Thoracic aorta (tissue), 2 donors: ENCODE data around the gene ITPRIPL2. TPM values are rescaled to one million over a fixed set of nuclear protein-coding genes. Genes with fewer than 3 reads are reported as not detected.

Experiments
- ATAC-seq: fragments of 150-250 bp; one replicate; pipeline ENCODE4 v1.8.0; 2017; ENCODE audit warnings: low read depth; ENCODE audit not compliant: insufficient number of reproducible peaks, low FRiP score
- DNase-seq: peaks from one replicate; pipeline ENCODE4 v3.0.0-alpha.2; 2020; ENCODE audit warnings: low spot score
- H3K27ac ChIP-seq, 2 donors: fragments of 200-600 bp; sonication (generic); 1 replicate in 1 of 2; 2 replicates in 1 of 2; pipeline ENCODE4 v1.5.1; 2016; ENCODE audit warnings: mild to moderate bottlenecking in 2 of 2, moderate library complexity in 2 of 2
- H3K27me3 ChIP-seq: fragments of 200-600 bp; sonication (generic); replicated peaks from 2 replicates; pipeline ENCODE4 v1.6.0; 2016; ENCODE audit warnings: mild to moderate bottlenecking; ENCODE audit not compliant: insufficient read depth
- H3K36me3 ChIP-seq: fragments of 200-600 bp; sonication (generic); one replicate; pipeline ENCODE4 v1.5.1; 2016
- H3K4me1 ChIP-seq, 2 donors: fragments of 200-600 bp; sonication (generic); 1 replicate in 1 of 2; 2 replicates in 1 of 2; pipeline versions ENCODE4 v1.5.1 to v1.6.0; 2016; ENCODE audit warnings: low read depth in 2 of 2, mild to moderate bottlenecking in 1 of 2; ENCODE audit not compliant: control insufficient read depth in 1 of 2
- H3K4me3 ChIP-seq: fragments of 200-600 bp; sonication (generic); 2 replicates; pipeline ENCODE4 v1.5.1; 2016; ENCODE audit warnings: mild to moderate bottlenecking
- H3K9me3 ChIP-seq: fragments of 200-600 bp; sonication (generic); 2 replicates; pipeline ENCODE4 v1.5.1; 2016
- total RNA-seq, 2 donors: library from RNA; depleted of rRNA; stranded (reverse); fragments of >200 nt; gene quantifications; one replicate each; pipeline versions ENCODE4 v1.1.0 to v1.2.3, GENCODE V29; 2016
- TF ChIP-seq, protein P1 (sequence below): fragments of 200-600 bp; sonication (generic); IDR thresholded peaks from one replicate; pipeline ENCODE4 v1.5.1; 2019; ENCODE audit warnings: antibody characterized with exemption

ITPRIPL2 gene
- total RNA-seq, 2 donors from 2014 or later, result 113 to 118 TPM

DNA sequence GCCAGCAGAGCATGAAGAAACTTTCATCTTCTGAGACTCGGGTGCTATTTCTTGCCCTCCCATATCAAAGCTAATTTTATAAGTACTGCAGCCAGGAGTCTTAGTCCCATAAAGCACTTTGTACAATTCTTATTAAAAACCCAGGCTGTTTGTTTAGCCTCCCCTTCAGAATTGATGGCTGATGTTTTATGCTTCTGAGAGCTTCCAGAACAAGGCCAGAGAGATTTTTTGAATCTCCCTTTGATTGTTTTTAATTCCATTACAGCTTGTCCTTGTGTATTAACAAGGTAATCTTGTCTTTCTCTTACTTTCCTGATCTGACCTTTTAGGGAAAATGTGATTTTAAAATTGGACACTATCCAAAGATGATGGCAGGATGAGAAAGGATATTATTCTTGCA is 30.1 kb upstream of the ITPRIPL2 start:
- peaks cover 6% of the 10 kb centered on the region for H3K36me3 ChIP-seq
- no peak overlapping the region for H3K4me3 ChIP-seq
- no peak overlapping the region for H3K27ac ChIP-seq
- DNase-seq (no peak), ATAC-seq (no peak)
- H3K4me1 ChIP-seq, result peaks cover 0 to 9% of the 10 kb centered on the region in 2 donors
- H3K27me3 ChIP-seq, result no peaks in the 10 kb centered on the region
- no peaks in the 10 kb centered on the region for H3K9me3 ChIP-seq
- TF ChIP-seq, protein P1, sequence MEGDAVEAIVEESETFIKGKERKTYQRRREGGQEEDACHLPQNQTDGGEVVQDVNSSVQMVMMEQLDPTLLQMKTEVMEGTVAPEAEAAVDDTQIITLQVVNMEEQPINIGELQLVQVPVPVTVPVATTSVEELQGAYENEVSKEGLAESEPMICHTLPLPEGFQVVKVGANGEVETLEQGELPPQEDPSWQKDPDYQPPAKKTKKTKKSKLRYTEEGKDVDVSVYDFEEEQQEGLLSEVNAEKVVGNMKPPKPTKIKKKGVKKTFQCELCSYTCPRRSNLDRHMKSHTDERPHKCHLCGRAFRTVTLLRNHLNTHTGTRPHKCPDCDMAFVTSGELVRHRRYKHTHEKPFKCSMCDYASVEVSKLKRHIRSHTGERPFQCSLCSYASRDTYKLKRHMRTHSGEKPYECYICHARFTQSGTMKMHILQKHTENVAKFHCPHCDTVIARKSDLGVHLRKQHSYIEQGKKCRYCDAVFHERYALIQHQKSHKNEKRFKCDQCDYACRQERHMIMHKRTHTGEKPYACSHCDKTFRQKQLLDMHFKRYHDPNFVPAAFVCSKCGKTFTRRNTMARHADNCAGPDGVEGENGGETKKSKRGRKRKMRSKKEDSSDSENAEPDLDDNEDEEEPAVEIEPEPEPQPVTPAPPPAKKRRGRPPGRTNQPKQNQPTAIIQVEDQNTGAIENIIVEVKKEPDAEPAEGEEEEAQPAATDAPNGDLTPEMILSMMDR, result no peak

- H3K27me3 ChIP-seq, result no peaks in the 10 kb centered on the region
- DNase-seq (no peak), ATAC-seq (no peak)
- H3K4me3 ChIP-seq, result no peak overlapping the region
- peaks cover 0 to 9% of the 10 kb centered on the region in 2 donors for H3K4me1 ChIP-seq
- TF ChIP-seq, protein P1, result no peak
- H3K36me3 ChIP-seq, result peaks cover 6% of the 10 kb centered on the region
- H3K9me3 ChIP-seq, result no peaks in the 10 kb centered on the region
- H3K27ac ChIP-seq, result no peak overlapping the region
Measured at GRCh38 chr16:19084139-19084538, 29.6 kb upstream of the ITPRIPL2 start.

DNA sequence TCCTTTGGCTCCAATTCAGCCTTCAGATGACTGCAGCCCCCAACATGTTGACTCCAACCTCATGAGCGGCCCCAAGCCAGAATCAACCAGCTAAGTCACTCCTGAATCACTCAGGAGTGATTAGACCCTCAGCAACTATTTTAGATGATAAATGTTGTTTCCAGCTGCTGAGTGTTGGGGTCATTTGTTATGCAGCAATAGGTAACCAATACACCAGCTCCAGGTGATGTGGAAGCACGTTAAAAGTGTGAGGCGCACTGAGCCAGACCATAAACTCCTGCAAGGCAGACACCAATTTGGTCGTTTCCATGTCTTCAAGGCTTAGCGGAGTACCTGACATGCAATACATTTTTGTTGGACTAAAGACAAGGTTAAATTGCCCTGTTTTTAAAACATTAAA is 28.9 kb upstream of the ITPRIPL2 start:
- no peaks in the 10 kb centered on the region for H3K9me3 ChIP-seq
- no peak overlapping the region for H3K4me3 ChIP-seq
- H3K36me3 ChIP-seq, result peaks cover 3% of the 10 kb centered on the region
- H3K27me3 ChIP-seq, result no peaks in the 10 kb centered on the region
- no peak for ATAC-seq
- TF ChIP-seq, protein P1, result no peak
- no peak overlapping the region for H3K27ac ChIP-seq
- DNase-seq, result no peak
- peaks cover 0 to 9% of the 10 kb centered on the region in 2 donors for H3K4me1 ChIP-seq

- H3K27ac ChIP-seq, result no peak overlapping the region
- peaks cover 3% of the 10 kb centered on the region for H3K36me3 ChIP-seq
- no peaks in the 10 kb centered on the region for H3K9me3 ChIP-seq
- TF ChIP-seq, protein P1, result no peak
- ATAC-seq (no peak), DNase-seq (no peak)
- no peaks in the 10 kb centered on the region for H3K27me3 ChIP-seq
- H3K4me3 ChIP-seq, result no peak overlapping the region
- H3K4me1 ChIP-seq, result peaks cover 0 to 9% of the 10 kb centered on the region in 2 donors
Measured at GRCh38 chr16:19085679-19086200, 28.0 kb upstream of the ITPRIPL2 start.

DNA sequence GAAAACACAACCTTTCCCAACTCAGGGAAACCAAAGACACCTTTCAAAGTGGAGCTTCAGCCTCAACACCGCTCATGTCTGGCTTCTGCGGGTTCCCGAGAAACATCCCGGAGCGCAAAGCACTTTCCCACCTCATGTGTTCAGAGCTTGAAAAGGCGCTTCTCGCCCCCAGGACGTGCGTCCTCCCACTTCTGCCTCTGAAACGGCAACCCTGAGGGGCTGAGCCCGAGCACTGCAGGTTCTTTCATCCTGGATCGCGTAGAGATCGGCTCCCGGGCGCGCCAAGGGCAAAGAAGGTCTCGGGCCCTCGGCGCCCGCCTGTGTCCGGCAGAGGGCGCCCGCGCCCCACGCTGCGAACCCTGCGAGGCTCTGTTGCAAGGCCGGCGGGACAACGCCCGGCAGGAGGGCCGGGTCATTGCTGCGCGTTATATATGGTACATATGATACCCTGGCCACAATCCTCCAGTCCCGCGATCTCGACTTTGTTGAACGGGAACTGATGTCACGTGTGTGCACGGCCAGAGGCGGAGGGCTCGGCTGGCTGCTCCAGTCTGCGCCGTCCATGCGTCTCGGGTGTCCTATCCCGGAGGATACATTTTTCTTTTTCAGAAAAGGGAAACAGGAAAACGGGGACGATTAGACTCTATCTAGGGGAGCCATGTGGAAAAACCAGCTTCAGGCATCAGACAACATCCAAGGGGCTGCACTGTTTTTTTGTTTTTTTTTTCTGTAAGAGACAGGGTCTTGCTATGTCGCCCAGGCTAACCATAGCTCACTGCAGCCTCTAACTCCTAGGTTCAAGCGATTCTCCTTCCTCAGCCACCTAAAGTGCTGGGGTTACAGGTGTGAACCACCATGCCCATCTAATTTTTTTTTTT is 27.2 kb upstream of the ITPRIPL2 start:
- Histone ChIP-seq H3K27me3 (no peaks in the 10 kb centered on the region), H3K4me3 (peak overlapping the region; percentile 71), H3K27ac (no peak overlapping the region), H3K4me1 (peaks cover 0 to 9% of the 10 kb centered on the region in 2 donors), H3K36me3 (no peaks in the 10 kb centered on the region), H3K9me3 (no peaks in the 10 kb centered on the region)
- ATAC-seq (peak; percentile 22), DNase-seq (peak; percentile 41)
- TF ChIP-seq, protein P1, result peak; percentile 98
